Endothelial cell of umbilical vein (primary cell): ENCODE results near the gene PGP. TPM values are rescaled to one million over a fixed set of nuclear protein-coding genes. Genes with fewer than 3 reads are reported as not detected.

ENCODE experiments used
- BruUV-seq: library from RNA; stranded (reverse); fragments of 400-500 nt; replicated peaks from 2 replicates; lab custom pipeline; 2021; lab: Mats Ljungman, UMichigan
- CTCF ChIA-PET: fragments of 300-600, 350-600 bp; sonication (Branson Sonifier 250); formaldehyde crosslinking; loops from one replicate; lab custom pipeline; 2021; ENCODE audit warnings: antibody characterized with exemption, inconsistent platforms; lab: Charles Lee
- POLR2A ChIA-PET: fragments of 300-600, 350-600 bp; sonication (Branson Sonifier 250); formaldehyde crosslinking; loops from one replicate; lab custom pipeline; 2021; ENCODE audit warnings: antibody characterized with exemption, inconsistent platforms; lab: Charles Lee
- DNase-seq: peaks from one replicate; pipeline ENCODE4 v3.0.0-alpha.2; 2011; ENCODE audit warnings: low read depth, low spot score
- FAIRE-seq: peaks from 2 replicates; lab custom pipeline; 2011; peaks lifted over from hg19 to GRCh38; lab: Jason Lieb, UNC
- H2AFZ ChIP-seq: 2 replicates; pipeline ENCODE4 v1.6.0; 2012; ENCODE audit warnings: low read depth, low read length, control low read depth, inconsistent platforms
- H3K27ac ChIP-seq: 2 replicates; pipeline ENCODE4 v1.5.1; 2011; ENCODE audit warnings: low read depth, mild to moderate bottlenecking, control low read depth, low read length, moderate library complexity; ENCODE audit not compliant: insufficient read depth
- H3K27me3 ChIP-seq, 2 experiments: 2 replicates each; pipeline versions ENCODE4 v1.6.0 to v1.6.1; 2011; ENCODE audit warnings: low read length in 2 of 2, mixed read lengths in 1 of 2; ENCODE audit not compliant: control insufficient read depth in 2 of 2, insufficient read depth in 2 of 2
- H3K36me3 ChIP-seq, 2 experiments: 2 replicates in 1 of 2; 3 replicates in 1 of 2; pipeline ENCODE4 v1.5.1; 2011; ENCODE audit warnings: low read length in 2 of 2, mild to moderate bottlenecking in 1 of 2, moderate library complexity in 1 of 2; ENCODE audit not compliant: control insufficient read depth in 2 of 2, insufficient read depth in 2 of 2; ENCODE audit errors: extremely low read depth in 1 of 2
- H3K4me1 ChIP-seq: 3 replicates; pipeline ENCODE4 v1.5.1; 2011; ENCODE audit warnings: mild to moderate bottlenecking, low read length; ENCODE audit not compliant: control insufficient read depth, insufficient read depth; ENCODE audit errors: extremely low read depth
- H3K4me2 ChIP-seq: 2 replicates; pipeline ENCODE4 v1.6.1; 2011; ENCODE audit warnings: low read length, control low read depth, mixed read lengths; ENCODE audit not compliant: insufficient read depth
- H3K4me3 ChIP-seq, 3 experiments: fragments of 200-600 bp in 1 of 3; sonication (generic), shearing (Covaris generic) in 1 of 3; replicated peaks in 1 of 3; 2 replicates each; pipeline ENCODE4 v1.5.1; 2011 to 2016; ENCODE audit warnings: control low read depth in 3 of 3, low read length in 3 of 3, mild to moderate bottlenecking in 2 of 3, inconsistent platforms in 1 of 3, low read depth in 1 of 3, moderate library complexity in 1 of 3; ENCODE audit not compliant: insufficient read depth in 1 of 3
- H3K79me2 ChIP-seq: 2 replicates; pipeline ENCODE4 v1.6.0; 2012; ENCODE audit warnings: low read length, inconsistent platforms; ENCODE audit not compliant: control insufficient read depth, insufficient read depth
- H3K9ac ChIP-seq: replicated peaks from 2 replicates; pipeline ENCODE3; 2011; ENCODE audit warnings: low read length, control low read depth; ENCODE audit not compliant: insufficient read depth; ENCODE audit errors: extremely low read depth
- H3K9me1 ChIP-seq: replicated peaks from 3 replicates; pipeline ENCODE4 v1.6.0; 2011; ENCODE audit warnings: mild to moderate bottlenecking, low read length; ENCODE audit not compliant: control insufficient read depth, insufficient read depth; ENCODE audit errors: extremely low read depth
- H3K9me3 ChIP-seq: replicated peaks from 2 replicates; pipeline ENCODE4 v1.5.1; 2012; ENCODE audit warnings: low read length, inconsistent platforms; ENCODE audit not compliant: control insufficient read depth, insufficient read depth
- H4K20me1 ChIP-seq: replicated peaks from 2 replicates; pipeline ENCODE3; 2011; ENCODE audit warnings: mild to moderate bottlenecking, low read length; ENCODE audit not compliant: control insufficient read depth, insufficient read depth; ENCODE audit errors: extremely low read depth
- EZH2 ChIP-seq: IDR thresholded peaks from 2 replicates; pipeline ENCODE4 v1.6.1; 2012; ENCODE audit warnings: borderline replicate concordance, low read depth, mild to moderate bottlenecking, moderate library complexity, low read length, inconsistent platforms; ENCODE audit not compliant: severe bottlenecking
- FOS ChIP-seq: IDR thresholded peaks from 2 replicates; pipeline ENCODE4 v1.6.1; 2011; ENCODE audit warnings: mild to moderate bottlenecking, low read length, moderate library complexity, borderline replicate concordance; ENCODE audit not compliant: insufficient read depth
- GATA2 ChIP-seq: IDR thresholded peaks from 2 replicates; pipeline ENCODE4 v1.7.0; 2011; ENCODE audit warnings: low read depth, mild to moderate bottlenecking, moderate library complexity, mixed read lengths, low read length; ENCODE audit not compliant: insufficient read length, insufficient read depth
- JUN ChIP-seq: IDR thresholded peaks from 2 replicates; pipeline ENCODE4 v1.6.1; 2011; ENCODE audit warnings: borderline replicate concordance, low read depth; ENCODE audit not compliant: insufficient read length, insufficient read depth
- MYC ChIP-seq: IDR thresholded peaks from one replicate; pipeline ENCODE4 v1.6.1; 2011; ENCODE audit warnings: mild to moderate bottlenecking, low read depth, low read length
- POLR2A ChIP-seq: IDR thresholded peaks from 2 replicates; pipeline ENCODE4 v1.6.1; 2012; ENCODE audit warnings: low read depth, mild to moderate bottlenecking, control low read depth, low read length
- POLR2AphosphoS5 ChIP-seq: IDR thresholded peaks from 2 replicates; pipeline ENCODE4 v1.6.1; 2012; ENCODE audit warnings: low read depth, mild to moderate bottlenecking, control low read depth, low read length, moderate library complexity; ENCODE audit not compliant: insufficient read depth
- dilution Hi-C: fragments of 300-500 bp; cut with MboI; formaldehyde crosslinking; loops from one replicate; pipeline ENCODE4 v1.15.0; 2019; ENCODE audit warnings: low sequenced_read_pairs; ENCODE audit not compliant: extremely low pct_ligation_motif_present
- intact Hi-C: fragments of 100-400 bp; cut with micrococcal nuclease; formaldehyde crosslinking; loops from one replicate; pipeline ENCODE4 v1.10.0; 2022
- polyA plus RNA-seq, 4 experiments: library from polyadenylated mRNA; depleted of rRNA in 3 of 4; stranded (reverse) in 3 of 4; unstranded in 1 of 4; fragments of >200 nt; gene quantifications; 2 replicates each; pipeline versions ENCODE4 v1.2.1 to v1.2.3, GENCODE V29; 2011 to 2012; ENCODE audit warnings: missing spikeins in 1 of 4
- total RNA-seq: library from RNA; stranded (reverse); gene quantifications from 2 replicates; pipeline ENCODE4 v1.2.3, GENCODE V29; 2021
- TF ChIP-seq, protein P1 (sequence below): IDR thresholded peaks from 2 replicates; pipeline ENCODE4 v1.6.1; 2011; ENCODE audit not compliant: insufficient read depth, insufficient read length
- TF ChIP-seq, protein P2 (sequence below), 2 donors: IDR thresholded peaks; 1 replicate in 1 of 2; 2 replicates in 1 of 2; pipeline ENCODE4 v1.5.1; 2011; ENCODE audit warnings: low read length in 2 of 2, mild to moderate bottlenecking in 2 of 2, moderate library complexity in 2 of 2, control low read depth in 1 of 2, inconsistent platforms in 1 of 2, low read depth in 1 of 2; ENCODE audit not compliant: insufficient read depth in 1 of 2; ENCODE audit errors: extremely low read depth in 1 of 2

The PGP gene
- total and polyA plus RNA-seq, 2 donors (not counting 3 experiments of a cell fraction or from before 2014, with no cell fraction given) = 28.5 to 29.6 TPM

- dilution Hi-C loops = no loop called here
- peak overlapping the region; percentile 72 for H3K4me2 ChIP-seq
- CTCF ChIA-PET = interaction anchor here (1.0 kb wide), 1 partner anchor 49 kb away, joined by 3 read pairs; no protein-coding TSS in a partner anchor
- peaks cover 7% of the 10 kb centered on the region for H3K79me2 ChIP-seq
- no peak for TF ChIP-seq POLR2AphosphoS5
- TF ChIP-seq, protein P1, sequence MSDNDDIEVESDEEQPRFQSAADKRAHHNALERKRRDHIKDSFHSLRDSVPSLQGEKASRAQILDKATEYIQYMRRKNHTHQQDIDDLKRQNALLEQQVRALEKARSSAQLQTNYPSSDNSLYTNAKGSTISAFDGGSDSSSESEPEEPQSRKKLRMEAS = no peak
- TF ChIP-seq JUN = no peak
- no peak for TF ChIP-seq FOS
- TF ChIP-seq, protein P2, sequence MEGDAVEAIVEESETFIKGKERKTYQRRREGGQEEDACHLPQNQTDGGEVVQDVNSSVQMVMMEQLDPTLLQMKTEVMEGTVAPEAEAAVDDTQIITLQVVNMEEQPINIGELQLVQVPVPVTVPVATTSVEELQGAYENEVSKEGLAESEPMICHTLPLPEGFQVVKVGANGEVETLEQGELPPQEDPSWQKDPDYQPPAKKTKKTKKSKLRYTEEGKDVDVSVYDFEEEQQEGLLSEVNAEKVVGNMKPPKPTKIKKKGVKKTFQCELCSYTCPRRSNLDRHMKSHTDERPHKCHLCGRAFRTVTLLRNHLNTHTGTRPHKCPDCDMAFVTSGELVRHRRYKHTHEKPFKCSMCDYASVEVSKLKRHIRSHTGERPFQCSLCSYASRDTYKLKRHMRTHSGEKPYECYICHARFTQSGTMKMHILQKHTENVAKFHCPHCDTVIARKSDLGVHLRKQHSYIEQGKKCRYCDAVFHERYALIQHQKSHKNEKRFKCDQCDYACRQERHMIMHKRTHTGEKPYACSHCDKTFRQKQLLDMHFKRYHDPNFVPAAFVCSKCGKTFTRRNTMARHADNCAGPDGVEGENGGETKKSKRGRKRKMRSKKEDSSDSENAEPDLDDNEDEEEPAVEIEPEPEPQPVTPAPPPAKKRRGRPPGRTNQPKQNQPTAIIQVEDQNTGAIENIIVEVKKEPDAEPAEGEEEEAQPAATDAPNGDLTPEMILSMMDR (IDR thresholded peaks at IDR 0.05; ENCODE audit: extremely low read depth in 1 of 2, insufficient read depth in 1 of 2, low read depth in 1 of 2, low read length in 2 of 2) = no peak
- no peak for TF ChIP-seq EZH2
- TF ChIP-seq POLR2A = no peak
- no peak for TF ChIP-seq GATA2
- TF ChIP-seq MYC = no peak
- TSS peak; percentile 28 for BruUV-seq
- POLR2A ChIA-PET = interaction anchor here (1.3 kb wide), 1 partner anchor 51 kb away, joined by 5 read pairs; the partner anchor contains the start of gene TRAF7
- peak overlapping the region; percentile 88 for H3K9ac ChIP-seq
- no peak for DNase-seq
- no peaks in the 10 kb centered on the region for H3K9me1 ChIP-seq
- no peaks in the 10 kb centered on the region for H3K27me3 ChIP-seq
- H2AFZ ChIP-seq = peak overlapping the region; percentile 61
- FAIRE-seq = no peak
- peak overlapping the region; percentile 58 to 91 (median 73) for H3K4me3 ChIP-seq
- no peaks in the 10 kb centered on the region for H3K9me3 ChIP-seq
- H4K20me1 ChIP-seq = no peaks in the 10 kb centered on the region
- H3K4me1 ChIP-seq = peaks cover 10% of the 10 kb centered on the region
- intact Hi-C loops = loop anchor here (1.0 kb wide), 3 partner anchors 9 to 51 kb away; partner anchors contain the start of genes E4F1 and TRAF7
- H3K27ac ChIP-seq = no peak overlapping the region
- H3K36me3 ChIP-seq = peaks cover 0 to 22% of the 10 kb centered on the region in 2 experiments
Observed at GRCh38 chr16:2205967-2206313, 8.7 kb downstream of the PGP start.
